Suprapubic skin (tissue), 4 donors: ENCODE measurements around the gene COMMD2. TPM values are rescaled to one million over a fixed set of nuclear protein-coding genes. Genes with fewer than 3 reads are reported as not detected.

Experiments
- DNase-seq, 2 donors: peaks; one replicate each; pipeline ENCODE4 v3.0.0-alpha.2; 2019; ENCODE audit warnings: low spot score in 2 of 2
- H3K27ac ChIP-seq: fragments of 200-600 bp; sonication (generic); one replicate; pipeline ENCODE4 v1.5.1; 2019
- H3K27me3 ChIP-seq: fragments of 200-600 bp; sonication (generic); one replicate; pipeline ENCODE4 v1.5.1; 2019
- H3K36me3 ChIP-seq: fragments of 200-600 bp; sonication (generic); one replicate; pipeline ENCODE4 v1.5.1; 2019
- H3K4me1 ChIP-seq: fragments of 200-600 bp; sonication (generic); one replicate; pipeline ENCODE4 v1.5.1; 2019
- H3K4me3 ChIP-seq: fragments of 200-600 bp; sonication (generic); one replicate; pipeline ENCODE4 v1.5.1; 2019; ENCODE audit warnings: mild to moderate bottlenecking
- H3K9me3 ChIP-seq: fragments of 200-600 bp; sonication (generic); one replicate; pipeline ENCODE4 v1.5.1; 2019
- EP300 ChIP-seq: sonication (generic); formaldehyde crosslinking; IDR thresholded peaks from one replicate; pipeline ENCODE4 v1.6.1; 2017; ENCODE audit warnings: antibody characterized with exemption
- POLR2A ChIP-seq, 2 donors: fragments of 450-650 bp; IDR thresholded peaks; one replicate each; pipeline ENCODE4 v1.6.1; 2017; ENCODE audit warnings: antibody characterized with exemption in 2 of 2, mild to moderate bottlenecking in 2 of 2, moderate library complexity in 2 of 2
- POLR2AphosphoS5 ChIP-seq, 3 donors: sonication (generic); formaldehyde crosslinking; IDR thresholded peaks; one replicate each; pipeline ENCODE4 v1.6.1; 2017; ENCODE audit warnings: antibody characterized with exemption in 3 of 3
- whole genome bisulfite sequencing: methylation state at CpG from one replicate; pipeline ENCODE4 v1.1.5; 2018; 5-methylcytosine and 5-hydroxymethylcytosine counted together
- total RNA-seq, 4 donors: library from RNA; depleted of rRNA; stranded (reverse); fragments of >200 nt; gene quantifications; one replicate each; pipeline ENCODE4 v1.1.0, GENCODE V29; 2016
- TF ChIP-seq, protein P1 (sequence below), 2 donors: fragments of 200-600 bp in 1 of 2; fragments of 450-650 bp in 1 of 2; sonication (generic) in 1 of 2; IDR thresholded peaks; one replicate each; pipeline ENCODE4 v1.5.1; 2016 to 2019; ENCODE audit warnings: antibody characterized with exemption in 2 of 2, mild to moderate bottlenecking in 1 of 2, moderate library complexity in 1 of 2

Gene COMMD2
- total RNA-seq, 4 donors from 2014 or later: 21.0 to 29.5 (median 25.5) TPM

GRCh38 chr3:149727656-149728055 is 24.6 kb downstream of the COMMD2 start:
- no peaks in the 10 kb centered on the region for H3K36me3 ChIP-seq
- no peaks in the 10 kb centered on the region for H3K9me3 ChIP-seq
- H3K4me1 ChIP-seq: no peaks in the 10 kb centered on the region
- no peak for DNase-seq
- no peak for TF ChIP-seq POLR2A (IDR thresholded peaks at IDR 0.05)
- TF ChIP-seq, protein P1, sequence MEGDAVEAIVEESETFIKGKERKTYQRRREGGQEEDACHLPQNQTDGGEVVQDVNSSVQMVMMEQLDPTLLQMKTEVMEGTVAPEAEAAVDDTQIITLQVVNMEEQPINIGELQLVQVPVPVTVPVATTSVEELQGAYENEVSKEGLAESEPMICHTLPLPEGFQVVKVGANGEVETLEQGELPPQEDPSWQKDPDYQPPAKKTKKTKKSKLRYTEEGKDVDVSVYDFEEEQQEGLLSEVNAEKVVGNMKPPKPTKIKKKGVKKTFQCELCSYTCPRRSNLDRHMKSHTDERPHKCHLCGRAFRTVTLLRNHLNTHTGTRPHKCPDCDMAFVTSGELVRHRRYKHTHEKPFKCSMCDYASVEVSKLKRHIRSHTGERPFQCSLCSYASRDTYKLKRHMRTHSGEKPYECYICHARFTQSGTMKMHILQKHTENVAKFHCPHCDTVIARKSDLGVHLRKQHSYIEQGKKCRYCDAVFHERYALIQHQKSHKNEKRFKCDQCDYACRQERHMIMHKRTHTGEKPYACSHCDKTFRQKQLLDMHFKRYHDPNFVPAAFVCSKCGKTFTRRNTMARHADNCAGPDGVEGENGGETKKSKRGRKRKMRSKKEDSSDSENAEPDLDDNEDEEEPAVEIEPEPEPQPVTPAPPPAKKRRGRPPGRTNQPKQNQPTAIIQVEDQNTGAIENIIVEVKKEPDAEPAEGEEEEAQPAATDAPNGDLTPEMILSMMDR (IDR thresholded peaks at IDR 0.05): no peak
- no peak for TF ChIP-seq POLR2AphosphoS5 (IDR thresholded peaks at IDR 0.05)
- no peak for TF ChIP-seq EP300
- H3K27me3 ChIP-seq: no peaks in the 10 kb centered on the region
- no peak overlapping the region for H3K27ac ChIP-seq
- WGBS: 74% methylated on average over 2 of the region's 2 CpGs
- no peak overlapping the region for H3K4me3 ChIP-seq

- no peak for DNase-seq
- no peak for TF ChIP-seq EP300
- no peak for TF ChIP-seq POLR2A (IDR thresholded peaks at IDR 0.05)
- TF ChIP-seq, protein P1 (IDR thresholded peaks at IDR 0.05): no peak
- TF ChIP-seq POLR2AphosphoS5 (IDR thresholded peaks at IDR 0.05): no peak
- Histone ChIP-seq H3K4me3 (no peak overlapping the region), H3K4me1 (no peaks in the 10 kb centered on the region), H3K36me3 (no peaks in the 10 kb centered on the region), H3K27ac (no peak overlapping the region), H3K27me3 (no peaks in the 10 kb centered on the region), H3K9me3 (no peaks in the 10 kb centered on the region)
- 89% methylated on average over 2 of the region's 2 CpGs for WGBS
Observed at GRCh38 chr3:149726716-149727407, 25.4 kb downstream of the COMMD2 start.

DNA sequence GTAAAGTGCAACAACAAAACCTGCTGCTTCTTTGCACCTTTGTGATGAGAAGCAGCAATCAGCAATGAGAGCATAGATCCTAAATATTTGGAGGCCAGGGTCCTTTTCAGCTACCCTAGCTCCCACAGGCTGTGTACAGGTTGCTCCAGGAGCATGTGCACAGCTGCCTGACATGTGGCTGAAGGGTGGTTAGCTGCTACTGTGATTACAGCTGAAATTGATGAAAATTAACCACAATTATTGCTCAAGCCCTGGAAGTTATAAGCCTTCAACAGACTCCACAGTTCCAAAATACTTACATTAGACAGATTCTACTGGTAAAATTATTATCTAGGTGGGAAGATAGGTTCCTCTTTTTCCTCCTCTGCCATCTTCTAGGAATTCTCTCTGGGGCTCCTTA is 28.5 kb downstream of the COMMD2 start:
- no peaks in the 10 kb centered on the region for H3K27me3 ChIP-seq
- no peaks in the 10 kb centered on the region for H3K36me3 ChIP-seq
- H3K9me3 ChIP-seq: no peaks in the 10 kb centered on the region
- no peaks in the 10 kb centered on the region for H3K4me1 ChIP-seq
- no peak for DNase-seq
- TF ChIP-seq EP300: no peak
- TF ChIP-seq, protein P1 (IDR thresholded peaks at IDR 0.05): no peak
- no peak for TF ChIP-seq POLR2AphosphoS5 (IDR thresholded peaks at IDR 0.05)
- no peak for TF ChIP-seq POLR2A (IDR thresholded peaks at IDR 0.05)
- no peak overlapping the region for H3K4me3 ChIP-seq
- H3K27ac ChIP-seq: no peak overlapping the region

DNA sequence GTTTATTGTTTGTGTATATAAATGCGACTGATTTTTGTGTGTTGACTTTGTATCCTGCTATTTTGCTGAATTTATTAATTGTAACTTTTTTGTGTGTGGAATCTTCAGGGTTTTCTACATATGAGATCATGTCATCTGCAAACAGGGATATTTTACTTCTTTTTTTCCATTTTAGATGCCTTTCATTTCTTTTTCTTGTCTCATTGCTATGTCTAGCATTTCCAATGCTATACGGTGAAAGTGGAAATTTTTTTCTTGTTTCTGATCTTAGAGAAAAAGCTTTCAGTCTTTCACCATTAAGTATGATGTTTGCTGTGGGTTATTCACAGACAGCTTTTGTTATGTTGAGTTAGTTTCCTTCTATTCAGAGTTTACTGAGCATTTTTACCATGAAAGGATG is 31.4 kb downstream of the COMMD2 start:
- H3K4me3 ChIP-seq: no peak overlapping the region

GRCh38 chr3:149717391-149718056 is 34.8 kb downstream of the COMMD2 start:
- WGBS: 21% methylated on average over 2 of the region's 2 CpGs
- Histone ChIP-seq H3K4me3 (no peak overlapping the region), H3K27me3 (no peaks in the 10 kb centered on the region), H3K27ac (no peak overlapping the region), H3K4me1 (peaks cover 2% of the 10 kb centered on the region), H3K36me3 (no peaks in the 10 kb centered on the region), H3K9me3 (no peaks in the 10 kb centered on the region)
- TF ChIP-seq, protein P1 (IDR thresholded peaks at IDR 0.05): peak; percentile 56 to 83
- no peak for TF ChIP-seq POLR2AphosphoS5 (IDR thresholded peaks at IDR 0.05)
- DNase-seq: no peak

More for the DNA sequence above, 31.4 kb downstream of the COMMD2 start:
- no peak for TF ChIP-seq POLR2A (IDR thresholded peaks at IDR 0.05)
- no peak for TF ChIP-seq EP300
- TF ChIP-seq, protein P1 (IDR thresholded peaks at IDR 0.05): no peak
- no peak for TF ChIP-seq POLR2AphosphoS5 (IDR thresholded peaks at IDR 0.05)
- H3K9me3 ChIP-seq: no peaks in the 10 kb centered on the region
- peaks cover 2% of the 10 kb centered on the region for H3K4me1 ChIP-seq
- H3K27ac ChIP-seq: no peak overlapping the region
- H3K27me3 ChIP-seq: no peaks in the 10 kb centered on the region
- no peak for DNase-seq
- WGBS: 93% methylated on average over 2 of the region's 2 CpGs
- H3K36me3 ChIP-seq: no peaks in the 10 kb centered on the region
